BLaER1 (cell line): Measurements from ENCODE around the gene FRMD3.
A peak's percentile ranks its signal among the peaks of the same experiment; 100 is the strongest.

Experiments
- H3K27ac ChIP-seq: shearing (Covaris generic); formaldehyde crosslinking; 2 replicates; pipeline ENCODE4 v1.8.1; 2022
- H3K27me3 ChIP-seq: shearing (Covaris generic); formaldehyde crosslinking; 2 replicates; pipeline ENCODE4 v1.8.1; 2022
- H3K36me3 ChIP-seq: shearing (Covaris generic); formaldehyde crosslinking; 2 replicates; pipeline ENCODE4 v1.8.1; 2022
- H3K4me1 ChIP-seq: shearing (Covaris generic); formaldehyde crosslinking; 2 replicates; pipeline ENCODE4 v1.8.1; 2022
- H3K4me2 ChIP-seq: shearing (Covaris generic); formaldehyde crosslinking; 2 replicates; pipeline ENCODE4 v1.8.1; 2022
- H3K4me3 ChIP-seq: shearing (Covaris generic); formaldehyde crosslinking; 2 replicates; pipeline ENCODE4 v1.8.1; 2022
- H3K9ac ChIP-seq: shearing (Covaris generic); formaldehyde crosslinking; 2 replicates; pipeline ENCODE4 v1.8.1; 2022
- H3K9me3 ChIP-seq: shearing (Covaris generic); formaldehyde crosslinking; 2 replicates; pipeline ENCODE4 v1.8.1; 2022
- H4K20me1 ChIP-seq: shearing (Covaris generic); formaldehyde crosslinking; 2 replicates; pipeline ENCODE4 v1.8.1; 2022
- Cebpa-rat ChIP-seq: shearing (Covaris generic); IDR thresholded peaks from 2 replicates; pipeline ENCODE4 v1.8.1; 2022

Gene FRMD3

GRCh38 chr9:83196946-83197345 lies 341.3 kb downstream of the FRMD3 start:
- peak overlapping the region; percentile 28; the same call in 1 of the 2 replicates for H3K4me2 ChIP-seq

More at GRCh38 chr9:83196946-83197345, 341.3 kb downstream of the FRMD3 start:
- no peaks in the 10 kb centered on the region for H4K20me1 ChIP-seq
- no peak for TF ChIP-seq Cebpa-rat
- no peaks in the 10 kb centered on the region for H3K27me3 ChIP-seq
- H3K4me1 ChIP-seq, result peaks cover 10% of the 10 kb centered on the region
- no peak overlapping the region for H3K9ac ChIP-seq
- no peak overlapping the region for H3K4me3 ChIP-seq
- H3K36me3 ChIP-seq, result no peaks in the 10 kb centered on the region
- H3K9me3 ChIP-seq, result no peaks in the 10 kb centered on the region
- no peak overlapping the region for H3K27ac ChIP-seq
